Keratinocyte (primary cell): Measurements from ENCODE around the gene DUSP28. TPM values are rescaled to one million over a fixed set of nuclear protein-coding genes. Genes with fewer than 3 reads are reported as not detected.
"Not testable (repeated sequence)": the region's sequence is repeated elsewhere in the genome, so short reads cannot be mapped to it uniquely, and the experiment has no call there.

ENCODE experiments used
- DNase-seq: peaks from one replicate; pipeline ENCODE4 v3.0.0-alpha.2; 2011; ENCODE audit warnings: low read depth, missing footprints, low spot score
- FAIRE-seq: peaks from 2 replicates; lab custom pipeline; 2011; peaks lifted over from hg19 to GRCh38; lab: Jason Lieb, UNC
- H2AFZ ChIP-seq: 2 replicates; pipeline ENCODE4 v1.6.0; 2012; ENCODE audit warnings: low read length, control low read depth, inconsistent platforms; ENCODE audit not compliant: control insufficient read depth
- H3K27ac ChIP-seq: 2 replicates; pipeline ENCODE4 v1.5.1; 2011; ENCODE audit warnings: low read length; ENCODE audit not compliant: control insufficient read depth, insufficient read depth
- H3K27me3 ChIP-seq: 3 replicates; pipeline ENCODE4 v1.6.0; 2011; ENCODE audit warnings: low read length; ENCODE audit not compliant: control insufficient read depth, insufficient read depth; ENCODE audit errors: extremely low read depth
- H3K36me3 ChIP-seq, 2 experiments: 2 replicates in 1 of 2; 3 replicates in 1 of 2; pipeline ENCODE4 v1.5.1; 2011; ENCODE audit warnings: low read length in 2 of 2, mild to moderate bottlenecking in 1 of 2; ENCODE audit not compliant: control insufficient read depth in 2 of 2, insufficient read depth in 2 of 2; ENCODE audit errors: extremely low read depth in 1 of 2
- H3K4me1 ChIP-seq: 3 replicates; pipeline ENCODE4 v1.5.1; 2011; ENCODE audit warnings: low read length; ENCODE audit not compliant: control insufficient read depth, insufficient read depth; ENCODE audit errors: extremely low read depth
- H3K4me2 ChIP-seq: 3 replicates; pipeline ENCODE4 v1.6.0; 2011; ENCODE audit warnings: low read depth, low read length; ENCODE audit not compliant: control insufficient read depth, insufficient read depth; ENCODE audit errors: extremely low read depth
- H3K4me3 ChIP-seq, 3 experiments: fragments of 200-600 bp in 1 of 3; sonication (generic) in 1 of 3; 2 replicates in 2 of 3; 3 replicates in 1 of 3; pipeline ENCODE4 v1.5.1; 2011 to 2016; ENCODE audit warnings: low read length in 3 of 3, mild to moderate bottlenecking in 3 of 3, control low read depth in 2 of 3, inconsistent platforms in 1 of 3, low read depth in 1 of 3, mixed read lengths in 1 of 3, mixed run types in 1 of 3, moderate library complexity in 1 of 3; ENCODE audit not compliant: control insufficient read depth in 2 of 3, insufficient read depth in 2 of 3; ENCODE audit errors: extremely low read depth in 1 of 3
- H3K79me2 ChIP-seq: 2 replicates; pipeline ENCODE4 v1.6.0; 2012; ENCODE audit warnings: low read length; ENCODE audit not compliant: control insufficient read depth, insufficient read depth
- H3K9ac ChIP-seq: 3 replicates; pipeline ENCODE4 v1.6.0; 2011; ENCODE audit warnings: low read length; ENCODE audit not compliant: control insufficient read depth, insufficient read depth; ENCODE audit errors: extremely low read depth
- H3K9me1 ChIP-seq: 3 replicates; pipeline ENCODE4 v1.6.0; 2011; ENCODE audit warnings: low read length; ENCODE audit not compliant: control insufficient read depth, insufficient read depth; ENCODE audit errors: extremely low read depth
- H3K9me3 ChIP-seq: 2 replicates; pipeline ENCODE4 v1.5.1; 2012; ENCODE audit warnings: low read depth, low read length; ENCODE audit not compliant: control insufficient read depth
- H4K20me1 ChIP-seq: 3 replicates; pipeline ENCODE4 v1.6.0; 2011; ENCODE audit warnings: low read length; ENCODE audit not compliant: control insufficient read depth, insufficient read depth; ENCODE audit errors: extremely low read depth
- EZH2 ChIP-seq: IDR thresholded peaks from one replicate; pipeline ENCODE4 v1.6.1; 2012; ENCODE audit warnings: inconsistent platforms, mild to moderate bottlenecking, low read length, moderate library complexity
- dilution Hi-C: fragments of 300-500 bp; cut with MboI; formaldehyde crosslinking; loops from one replicate; pipeline ENCODE4 v1.7.0; 2020; ENCODE audit warnings: low sequenced_read_pairs; ENCODE audit not compliant: extremely low pct_ligation_motif_present
- polyA plus RNA-seq, 5 experiments: library from polyadenylated mRNA; depleted of rRNA in 3 of 5; stranded (reverse) in 3 of 5; stranded (forward) in 1 of 5; unstranded in 1 of 5; fragments of >200 nt; gene quantifications; 1 replicate in 1 of 5; 2 replicates in 3 of 5; 3 replicates in 1 of 5; pipeline versions ENCODE4 v1.2.1 to v1.2.3, GENCODE V29; 2011 to 2012; ENCODE audit warnings: missing spikeins in 2 of 5, low read depth in 1 of 5, low replicate concordance in 1 of 5
- TF ChIP-seq, protein P1 (sequence below), 3 experiments: IDR thresholded peaks in 1 of 3; conservative IDR thresholded peaks in 1 of 3; optimal IDR thresholded peaks in 1 of 3; 2 replicates in 2 of 3; 3 replicates in 1 of 3; pipeline versions ENCODE3 to v1.5.1; 2011; ENCODE audit warnings: low read length in 3 of 3, mild to moderate bottlenecking in 3 of 3, moderate library complexity in 2 of 3, control low read depth in 1 of 3, inconsistent platforms in 1 of 3; ENCODE audit not compliant: insufficient read depth in 2 of 3; ENCODE audit errors: extremely low read depth in 1 of 3

DUSP28 gene
- polyA plus RNA-seq, 1 donor (not counting 4 experiments of a cell fraction or from before 2014, with no cell fraction given) = 4.4 TPM

DNA sequence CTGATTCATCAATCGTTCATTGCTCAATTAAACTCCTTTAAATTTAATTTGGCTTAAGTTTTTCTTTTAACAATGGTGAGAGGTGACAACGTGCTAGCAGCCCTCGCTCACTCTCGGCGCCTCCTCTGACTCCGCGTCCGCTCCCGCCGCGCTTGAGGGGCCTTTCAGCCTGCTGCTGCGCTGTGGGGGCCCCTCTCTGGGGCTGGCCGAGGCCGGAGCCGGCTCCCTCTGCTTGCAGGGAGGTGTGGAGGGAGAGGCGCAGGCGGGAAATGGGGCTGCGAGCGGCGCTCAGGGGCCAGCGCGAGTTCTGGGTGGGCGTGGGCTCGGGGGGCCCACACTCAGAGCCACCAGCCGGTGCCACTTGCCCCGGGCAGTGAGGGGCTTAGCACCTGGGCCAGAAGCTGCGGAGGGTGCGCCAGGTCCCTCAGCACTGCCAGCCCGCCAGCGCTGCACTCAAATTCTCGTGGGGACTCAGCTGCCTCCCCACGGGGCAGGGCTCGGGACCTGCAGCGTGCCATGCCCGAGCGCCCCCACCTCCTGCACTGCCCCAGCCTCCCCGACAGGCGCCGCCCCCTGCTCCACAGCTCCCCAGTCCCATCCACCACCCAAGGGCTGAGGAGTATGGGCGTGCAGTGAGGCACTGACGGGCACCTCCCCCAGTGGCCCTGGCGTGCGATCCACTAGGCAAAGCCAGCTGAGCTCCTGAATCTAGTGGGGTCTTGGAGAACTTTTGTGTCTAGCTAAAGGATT lies 22.0 kb upstream of the DUSP28 start:
- H3K4me3 ChIP-seq = no peak overlapping the region
- no peak overlapping the region for H2AFZ ChIP-seq
- dilution Hi-C loops = no loop called here
- H3K9me1 ChIP-seq = no peaks in the 10 kb centered on the region
- no peaks in the 10 kb centered on the region for H4K20me1 ChIP-seq
- no peak for DNase-seq
- no peak overlapping the region for H3K9ac ChIP-seq
- no peaks in the 10 kb centered on the region for H3K9me3 ChIP-seq
- no peak for TF ChIP-seq EZH2
- TF ChIP-seq, protein P1, sequence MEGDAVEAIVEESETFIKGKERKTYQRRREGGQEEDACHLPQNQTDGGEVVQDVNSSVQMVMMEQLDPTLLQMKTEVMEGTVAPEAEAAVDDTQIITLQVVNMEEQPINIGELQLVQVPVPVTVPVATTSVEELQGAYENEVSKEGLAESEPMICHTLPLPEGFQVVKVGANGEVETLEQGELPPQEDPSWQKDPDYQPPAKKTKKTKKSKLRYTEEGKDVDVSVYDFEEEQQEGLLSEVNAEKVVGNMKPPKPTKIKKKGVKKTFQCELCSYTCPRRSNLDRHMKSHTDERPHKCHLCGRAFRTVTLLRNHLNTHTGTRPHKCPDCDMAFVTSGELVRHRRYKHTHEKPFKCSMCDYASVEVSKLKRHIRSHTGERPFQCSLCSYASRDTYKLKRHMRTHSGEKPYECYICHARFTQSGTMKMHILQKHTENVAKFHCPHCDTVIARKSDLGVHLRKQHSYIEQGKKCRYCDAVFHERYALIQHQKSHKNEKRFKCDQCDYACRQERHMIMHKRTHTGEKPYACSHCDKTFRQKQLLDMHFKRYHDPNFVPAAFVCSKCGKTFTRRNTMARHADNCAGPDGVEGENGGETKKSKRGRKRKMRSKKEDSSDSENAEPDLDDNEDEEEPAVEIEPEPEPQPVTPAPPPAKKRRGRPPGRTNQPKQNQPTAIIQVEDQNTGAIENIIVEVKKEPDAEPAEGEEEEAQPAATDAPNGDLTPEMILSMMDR (optimal IDR thresholded peaks at IDR 0.05 in 1 of 3, IDR thresholded peaks at IDR 0.05 in 1 of 3, conservative IDR thresholded peaks at IDR 0.05 in 1 of 3; ENCODE audit: extremely low read depth in 1 of 3, insufficient read depth in 2 of 3, low read length in 3 of 3) = no peak
- no peak overlapping the region for H3K27ac ChIP-seq
- H3K4me2 ChIP-seq = no peak overlapping the region
- no peaks in the 10 kb centered on the region for H3K27me3 ChIP-seq
- no peak for FAIRE-seq
- H3K79me2 ChIP-seq = no peaks in the 10 kb centered on the region
- H3K4me1 ChIP-seq = no peaks in the 10 kb centered on the region
- H3K36me3 ChIP-seq = peaks cover 0 to 3% of the 10 kb centered on the region in 2 experiments

DNA sequence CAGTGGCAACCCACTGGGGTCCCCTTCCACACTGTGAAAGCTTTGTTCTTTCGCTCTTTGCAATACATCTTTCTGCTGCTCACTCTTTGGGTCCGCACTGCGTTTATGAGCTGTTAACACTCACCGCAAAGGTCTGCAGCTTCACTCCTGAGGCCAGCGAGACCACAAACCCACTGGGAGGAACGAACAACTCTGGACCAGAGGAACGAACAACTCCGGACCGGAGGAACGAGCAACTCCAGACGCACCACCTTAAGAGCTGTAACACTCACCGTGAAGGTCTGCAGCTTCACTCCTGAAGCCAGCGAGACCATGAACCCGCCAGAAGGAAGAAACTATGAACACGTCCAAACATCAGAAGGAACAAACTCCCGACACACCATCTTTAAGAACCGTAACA lies 21.1 kb upstream of the DUSP28 start:
- H3K4me3 ChIP-seq, H3K9ac ChIP-seq, H3K27me3 ChIP-seq, dilution Hi-C loops, FAIRE-seq, H3K27ac ChIP-seq, H3K9me1 ChIP-seq, H3K79me2 ChIP-seq, H4K20me1 ChIP-seq, H3K4me2 ChIP-seq, H3K36me3 ChIP-seq, DNase-seq, H3K9me3 ChIP-seq, H2AFZ ChIP-seq, H3K4me1 ChIP-seq: not testable (repeated sequence)

DNA sequence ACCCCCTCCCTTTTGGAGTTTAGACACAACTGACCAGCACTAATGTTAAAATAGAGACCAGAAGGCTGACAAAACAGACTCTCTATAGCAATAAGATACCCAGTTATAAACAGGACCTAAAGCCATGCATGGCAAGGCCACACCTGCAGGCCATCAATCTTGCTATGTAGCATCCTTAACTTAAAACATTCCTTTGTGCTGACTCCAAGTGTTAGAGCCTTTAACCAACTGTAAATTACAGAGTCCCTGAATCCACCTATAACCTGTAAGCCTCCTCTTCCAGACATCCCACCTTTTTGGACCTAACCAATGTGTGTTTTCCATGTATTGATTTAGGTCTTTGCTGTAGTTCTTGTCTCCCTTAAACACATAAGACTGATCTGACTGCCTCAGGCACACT lies 20.3 kb upstream of the DUSP28 start:
- dilution Hi-C loops = no loop called here
- no peaks in the 10 kb centered on the region for H3K27me3 ChIP-seq
- H3K9me1 ChIP-seq = no peaks in the 10 kb centered on the region
- H3K4me1 ChIP-seq = no peaks in the 10 kb centered on the region
- TF ChIP-seq, protein P1 (optimal IDR thresholded peaks at IDR 0.05 in 1 of 3, IDR thresholded peaks at IDR 0.05 in 1 of 3, conservative IDR thresholded peaks at IDR 0.05 in 1 of 3; ENCODE audit: extremely low read depth in 1 of 3, insufficient read depth in 2 of 3, low read length in 3 of 3) = no peak
- no peak for TF ChIP-seq EZH2
- H2AFZ ChIP-seq = no peak overlapping the region
- DNase-seq = no peak
- H4K20me1 ChIP-seq = no peaks in the 10 kb centered on the region
- H3K4me2 ChIP-seq = no peak overlapping the region
- no peak overlapping the region for H3K4me3 ChIP-seq
- H3K9me3 ChIP-seq = no peaks in the 10 kb centered on the region
- H3K9ac ChIP-seq = no peak overlapping the region
- H3K36me3 ChIP-seq = peaks cover 0 to 3% of the 10 kb centered on the region in 2 experiments
- no peak for FAIRE-seq
- H3K27ac ChIP-seq = no peak overlapping the region
- H3K79me2 ChIP-seq = no peaks in the 10 kb centered on the region
